HG02884 (cell line): ENCODE data around the gene APOBEC4.

ENCODE experiments used
- ATAC-seq: cut with Tn5 transposase; IDR thresholded peaks from one replicate; pipeline ENCODE4 v1.9.1; 2021; ENCODE audit warnings: mild to moderate bottlenecking, moderate library complexity; ENCODE audit not compliant: unreplicated experiment

The APOBEC4 gene

DNA sequence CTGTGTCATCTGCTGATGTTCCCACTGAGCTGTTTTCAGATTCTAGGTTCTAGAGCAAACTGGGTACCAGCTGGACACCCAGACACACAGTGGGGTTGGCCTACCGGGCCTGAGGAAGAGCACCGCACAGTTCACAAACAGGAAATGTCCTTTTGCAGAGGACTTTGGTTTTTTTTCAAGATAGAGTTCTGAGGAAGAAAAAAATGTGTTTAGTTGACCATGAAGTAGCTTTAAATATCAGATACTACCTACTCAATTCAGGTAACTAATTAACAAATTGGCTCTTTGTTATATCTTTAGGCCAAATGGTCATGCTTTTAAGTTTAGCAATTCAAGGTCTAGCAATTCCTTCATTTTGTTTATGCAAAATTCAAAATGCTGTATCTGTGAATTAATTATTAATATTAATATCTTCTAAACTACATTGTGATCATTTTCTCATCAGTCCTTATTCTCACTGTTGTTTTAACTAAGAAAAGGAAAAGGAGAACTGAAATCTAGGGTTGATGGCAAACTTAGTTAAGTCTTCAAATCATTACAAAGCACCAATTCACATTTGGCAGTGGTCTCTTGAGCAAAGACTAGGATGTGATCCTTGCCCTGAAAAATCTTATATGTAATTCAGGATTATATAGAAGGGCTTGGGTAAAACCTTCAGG lies 45.7 kb downstream of the APOBEC4 start:
- ATAC-seq = no peak

DNA sequence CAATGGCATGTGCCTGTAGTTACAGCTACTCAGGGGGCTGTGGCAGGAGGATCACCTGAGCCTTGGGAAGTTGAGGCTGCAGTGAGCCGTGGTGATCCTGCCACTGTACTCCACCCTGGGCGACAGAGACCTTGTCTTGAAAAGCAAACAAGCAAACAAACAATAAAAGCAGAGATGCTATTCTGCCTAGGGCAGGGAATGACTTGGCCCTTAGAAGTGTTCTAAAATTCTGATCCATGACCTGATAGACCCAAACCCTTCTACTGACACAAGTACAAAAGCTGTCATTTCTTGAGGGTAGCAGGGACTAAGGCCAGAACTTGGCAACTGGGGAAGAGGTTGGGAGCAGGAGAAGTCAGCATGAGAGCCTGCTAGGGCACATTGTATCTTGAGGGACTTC lies 47.2 kb downstream of the APOBEC4 start:
- no peak for ATAC-seq

DNA sequence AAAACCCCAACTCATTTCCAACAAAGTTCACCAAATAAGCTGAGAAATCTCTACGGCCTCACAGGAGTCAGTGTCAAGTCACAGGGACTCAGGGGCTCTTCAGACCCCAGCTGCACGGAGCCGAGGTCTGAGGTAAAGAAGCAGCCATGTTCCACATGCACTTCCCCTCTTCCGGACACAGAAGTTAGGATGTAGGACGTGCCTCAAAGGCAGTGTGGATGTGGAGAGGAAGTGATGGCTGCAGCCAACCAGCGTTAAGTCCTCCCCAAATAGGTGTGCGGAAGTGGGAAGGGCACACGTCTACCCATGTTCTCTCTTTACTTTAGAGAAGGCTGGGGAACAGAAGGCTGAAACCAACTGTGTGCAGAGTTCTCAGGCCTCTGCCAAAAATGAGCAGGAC lies 48.3 kb downstream of the APOBEC4 start:
- peak; percentile 31 for ATAC-seq

GRCh38 chr1:183604038-183604808 lies 48.9 kb downstream of the APOBEC4 start:
- peak; percentile 31 for ATAC-seq

DNA sequence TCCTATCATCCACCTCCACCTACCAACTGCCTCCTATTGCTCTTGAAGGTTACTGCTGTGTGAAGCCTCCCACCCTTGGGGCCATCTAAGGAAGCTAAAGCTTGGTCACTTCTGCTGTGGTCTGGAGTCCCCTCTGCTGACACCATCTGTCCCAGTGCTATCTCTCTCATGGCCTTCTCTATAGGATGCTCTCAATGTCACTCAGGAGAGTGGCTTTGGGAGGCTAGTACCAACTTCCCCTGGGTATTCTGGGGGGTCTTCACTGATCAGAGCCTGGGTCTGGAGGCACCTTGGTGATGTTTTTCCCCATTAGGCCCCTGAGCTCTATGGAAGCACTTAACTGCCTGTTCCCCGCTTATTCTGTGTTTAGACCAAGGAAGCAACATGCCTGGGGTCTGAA lies 50.6 kb downstream of the APOBEC4 start:
- no peak for ATAC-seq

- no peak for ATAC-seq
These were observed 52.5 kb downstream of the APOBEC4 start for GRCh38 chr1:183600634-183601033.

- ATAC-seq = no peak
These were observed 53.0 kb downstream of the APOBEC4 start for GRCh38 chr1:183600136-183600535.

- ATAC-seq = peak; percentile 71
These were observed 54.7 kb downstream of the APOBEC4 start for GRCh38 chr1:183598386-183598785.

- ATAC-seq = no peak
These were observed 55.3 kb downstream of the APOBEC4 start for GRCh38 chr1:183597656-183598347.

DNA sequence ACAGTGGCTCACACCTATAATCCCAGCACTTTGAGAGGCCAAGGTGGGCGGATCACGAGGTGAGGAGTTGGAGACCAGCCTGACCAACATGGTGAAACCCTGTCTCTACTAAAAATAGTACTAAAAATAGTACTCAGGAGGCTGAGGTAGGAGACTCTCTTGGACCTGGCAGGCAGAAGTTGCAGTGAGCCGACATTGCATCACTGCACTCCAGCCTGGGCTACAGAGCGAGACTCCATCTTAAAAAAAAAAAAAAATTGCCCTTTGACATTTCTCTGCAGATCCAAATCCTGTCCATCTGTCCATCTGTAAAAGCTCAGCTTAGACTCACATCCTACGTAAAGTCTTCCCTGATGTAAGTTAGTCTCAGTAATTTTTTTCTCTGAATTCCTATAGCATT lies 56.6 kb downstream of the APOBEC4 start:
- no peak for ATAC-seq
